Gastrocnemius medialis (tissue), 4 donors: ENCODE results near the gene ZBTB20. TPM values are rescaled to one million over a fixed set of nuclear protein-coding genes. Genes with fewer than 3 reads are reported as not detected.

Source experiments
- ATAC-seq, 2 donors: fragments of 150-250 bp; one replicate each; pipeline ENCODE4 v1.9.1; 2016
- DNase-seq, 2 donors: peaks; one replicate each; pipeline ENCODE4 v3.0.0-alpha.2; 2019
- H3K27ac ChIP-seq, 4 donors: fragments of 200-600 bp; sonication (generic); 1 replicate in 1 of 4; 2 replicates in 3 of 4; pipeline ENCODE4 v1.5.1; 2016 to 2018; ENCODE audit warnings: mild to moderate bottlenecking in 2 of 4, moderate library complexity in 1 of 4
- H3K27me3 ChIP-seq, 3 donors: fragments of 200-600 bp; sonication (generic) in 2 of 3; 1 replicate in 1 of 3; 2 replicates in 2 of 3; pipeline versions ENCODE4 v1.5.1 to v1.6.0; 2016 to 2019; ENCODE audit warnings: mild to moderate bottlenecking in 1 of 3, moderate library complexity in 1 of 3
- H3K36me3 ChIP-seq, 2 donors: fragments of 200-600 bp; sonication (generic) in 1 of 2; one replicate each; pipeline ENCODE4 v1.5.1; 2017 to 2018
- H3K4me1 ChIP-seq, 2 donors: fragments of 200-600 bp; sonication (generic) in 1 of 2; one replicate each; pipeline ENCODE4 v1.5.1; 2016 to 2017; ENCODE audit warnings: mild to moderate bottlenecking in 2 of 2
- H3K4me3 ChIP-seq, 4 donors: fragments of 200-600 bp; sonication (generic) in 3 of 4; 1 replicate in 1 of 4; 2 replicates in 3 of 4; pipeline ENCODE4 v1.5.1; 2016 to 2019; ENCODE audit warnings: mild to moderate bottlenecking in 2 of 4
- H3K9me3 ChIP-seq, 3 donors: fragments of 200-600 bp; sonication (generic) in 2 of 3; 1 replicate in 1 of 3; 2 replicates in 2 of 3; pipeline ENCODE4 v1.5.1; 2016 to 2019
- POLR2A ChIP-seq, 2 donors: fragments of 450-650 bp; IDR thresholded peaks; one replicate each; pipeline ENCODE4 v1.6.1; 2017; ENCODE audit warnings: antibody characterized with exemption in 2 of 2, mild to moderate bottlenecking in 2 of 2, moderate library complexity in 2 of 2
- in situ Hi-C, 4 donors: fragments of 200-750 bp; cut with MboI; loops; one replicate each; pipeline versions ENCODE4 v1.15.0 to v1.8.0; 2017; ENCODE audit warnings: low sequenced_read_pairs in 4 of 4
- intact Hi-C: fragments of 100-400 bp; cut with DNase I; formaldehyde crosslinking; loops from one replicate; pipeline ENCODE4 v1.15.1; 2023; ENCODE audit warnings: low total_unique reads
- total RNA-seq, 4 donors: library from RNA; depleted of rRNA; stranded (reverse); fragments of >200 nt; gene quantifications; one replicate each; pipeline versions ENCODE4 v1.1.0 to v1.2.3, GENCODE V29; 2016
- TF ChIP-seq, protein P1 (sequence below), 5 experiments: fragments of 450-650 bp in 3 of 5; fragments of 200-600 bp in 2 of 5; sonication (generic) in 2 of 5; IDR thresholded peaks in 4 of 5; conservative IDR thresholded peaks in 1 of 5; 1 replicate in 4 of 5; 2 replicates in 1 of 5; pipeline ENCODE4 v1.5.1; 2016 to 2019; ENCODE audit warnings: antibody characterized with exemption in 5 of 5, mild to moderate bottlenecking in 3 of 5, moderate library complexity in 3 of 5

The ZBTB20 gene
- total RNA-seq, 4 donors from 2014 or later: 47.6 to 86.5 (median 69.0) TPM

DNA sequence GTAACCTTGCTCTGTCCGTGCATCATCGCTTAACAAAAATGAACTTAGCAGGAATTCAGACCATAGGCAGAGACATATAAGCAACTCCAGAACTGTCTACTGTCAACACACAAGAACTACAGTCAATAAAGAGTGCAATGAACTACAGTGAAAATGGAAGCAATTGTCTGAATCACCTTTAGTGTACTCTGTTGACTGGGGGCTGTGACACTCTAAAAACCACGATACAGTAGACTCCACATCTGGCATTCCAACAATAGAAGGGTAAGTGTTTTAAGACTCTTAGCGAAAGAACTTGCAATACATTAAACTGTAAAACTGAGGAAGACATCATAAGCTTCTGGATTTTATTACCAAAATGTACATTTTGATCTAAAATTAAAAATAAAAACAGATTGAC lies 347.3 kb downstream of the ZBTB20 start:
- Histone ChIP-seq H3K4me3 (no peak overlapping the region), H3K27me3 (no peaks in the 10 kb centered on the region), H3K36me3 (no peaks in the 10 kb centered on the region), H3K9me3 (no peaks in the 10 kb centered on the region), H3K4me1 (peaks cover 0 to 10% of the 10 kb centered on the region in 2 donors), H3K27ac (no peak overlapping the region)
- intact Hi-C loops: no loop called here
- in situ Hi-C loops: no loop called here
- TF ChIP-seq POLR2A (IDR thresholded peaks at IDR 0.05): no peak
- TF ChIP-seq, protein P1, sequence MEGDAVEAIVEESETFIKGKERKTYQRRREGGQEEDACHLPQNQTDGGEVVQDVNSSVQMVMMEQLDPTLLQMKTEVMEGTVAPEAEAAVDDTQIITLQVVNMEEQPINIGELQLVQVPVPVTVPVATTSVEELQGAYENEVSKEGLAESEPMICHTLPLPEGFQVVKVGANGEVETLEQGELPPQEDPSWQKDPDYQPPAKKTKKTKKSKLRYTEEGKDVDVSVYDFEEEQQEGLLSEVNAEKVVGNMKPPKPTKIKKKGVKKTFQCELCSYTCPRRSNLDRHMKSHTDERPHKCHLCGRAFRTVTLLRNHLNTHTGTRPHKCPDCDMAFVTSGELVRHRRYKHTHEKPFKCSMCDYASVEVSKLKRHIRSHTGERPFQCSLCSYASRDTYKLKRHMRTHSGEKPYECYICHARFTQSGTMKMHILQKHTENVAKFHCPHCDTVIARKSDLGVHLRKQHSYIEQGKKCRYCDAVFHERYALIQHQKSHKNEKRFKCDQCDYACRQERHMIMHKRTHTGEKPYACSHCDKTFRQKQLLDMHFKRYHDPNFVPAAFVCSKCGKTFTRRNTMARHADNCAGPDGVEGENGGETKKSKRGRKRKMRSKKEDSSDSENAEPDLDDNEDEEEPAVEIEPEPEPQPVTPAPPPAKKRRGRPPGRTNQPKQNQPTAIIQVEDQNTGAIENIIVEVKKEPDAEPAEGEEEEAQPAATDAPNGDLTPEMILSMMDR (IDR thresholded peaks at IDR 0.05 in 4 of 5, conservative IDR thresholded peaks at IDR 0.05 in 1 of 5): no peak
- ATAC-seq (no peak), DNase-seq (no peak)

DNA sequence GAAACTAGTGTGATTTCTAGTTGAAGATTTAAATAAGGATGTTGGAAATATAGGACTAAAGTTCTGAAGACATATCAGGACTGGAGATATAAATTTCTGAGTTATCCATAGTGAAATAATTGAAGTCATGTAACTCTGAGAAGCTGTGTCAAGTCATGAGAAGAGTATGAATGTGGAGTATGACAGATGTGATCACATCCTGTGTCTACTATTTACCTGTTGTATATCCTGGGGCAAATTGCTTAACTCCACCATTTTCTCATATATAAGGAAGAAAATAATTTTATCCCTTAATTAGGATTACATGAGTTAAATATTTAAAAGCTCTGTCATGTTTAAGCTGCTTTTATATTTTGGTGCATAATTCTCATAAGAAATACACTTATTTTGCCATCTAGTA lies 350.3 kb downstream of the ZBTB20 start:
- Histone ChIP-seq H3K9me3 (no peaks in the 10 kb centered on the region), H3K4me1 (no peaks in the 10 kb centered on the region), H3K36me3 (no peaks in the 10 kb centered on the region), H3K27me3 (no peaks in the 10 kb centered on the region), H3K27ac (no peak overlapping the region), H3K4me3 (no peak overlapping the region)
- TF ChIP-seq POLR2A (IDR thresholded peaks at IDR 0.05): no peak
- TF ChIP-seq, protein P1 (IDR thresholded peaks at IDR 0.05 in 4 of 5, conservative IDR thresholded peaks at IDR 0.05 in 1 of 5): no peak
- ATAC-seq (no peak), DNase-seq (no peak)
- in situ Hi-C loops: no loop called here
- intact Hi-C loops: no loop called here

DNA sequence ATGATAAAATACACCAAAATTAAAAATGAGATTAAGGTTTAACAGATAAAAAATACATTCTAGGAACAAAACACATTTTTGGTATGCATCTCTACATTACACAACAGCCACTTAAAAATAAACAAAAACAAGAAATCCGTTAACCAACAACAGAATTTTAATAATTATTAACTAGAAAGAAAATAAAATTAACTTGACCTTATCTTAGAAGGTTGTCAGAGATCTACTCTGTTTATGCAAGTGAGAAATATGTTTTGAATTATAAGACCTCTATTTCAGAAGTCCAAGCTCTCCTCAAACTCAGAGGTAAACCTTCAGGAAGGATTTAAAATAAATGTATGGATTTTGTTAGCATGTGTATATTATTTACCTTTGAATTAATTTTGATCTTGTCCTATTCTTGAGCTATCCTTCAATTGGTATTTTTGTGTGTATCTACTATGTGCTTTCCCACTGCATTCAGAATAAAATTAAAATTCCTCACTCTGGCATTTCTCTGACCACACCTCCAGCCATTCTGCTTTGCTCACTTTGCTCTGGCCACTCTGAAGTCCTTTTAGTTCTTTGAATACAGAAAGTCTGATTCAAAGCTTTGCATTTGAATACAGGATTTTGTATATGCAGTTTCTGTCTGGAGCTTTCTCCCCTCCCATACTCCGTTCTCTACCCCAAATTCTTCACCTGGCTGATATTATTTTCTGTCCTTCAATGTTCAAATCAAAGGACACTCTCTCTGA lies 352.0 kb downstream of the ZBTB20 start:
- Histone ChIP-seq H3K27ac (no peak overlapping the region), H3K4me3 (no peak overlapping the region), H3K4me1 (peaks cover 0 to 4% of the 10 kb centered on the region in 2 donors), H3K9me3 (no peaks in the 10 kb centered on the region), H3K36me3 (no peaks in the 10 kb centered on the region), H3K27me3 (no peaks in the 10 kb centered on the region)
- TF ChIP-seq POLR2A (IDR thresholded peaks at IDR 0.05): no peak
- TF ChIP-seq, protein P1 (IDR thresholded peaks at IDR 0.05 in 4 of 5, conservative IDR thresholded peaks at IDR 0.05 in 1 of 5): no peak
- ATAC-seq: no peak
- in situ Hi-C loops: no loop called here
- intact Hi-C loops: no loop called here
- no peak for DNase-seq

DNA sequence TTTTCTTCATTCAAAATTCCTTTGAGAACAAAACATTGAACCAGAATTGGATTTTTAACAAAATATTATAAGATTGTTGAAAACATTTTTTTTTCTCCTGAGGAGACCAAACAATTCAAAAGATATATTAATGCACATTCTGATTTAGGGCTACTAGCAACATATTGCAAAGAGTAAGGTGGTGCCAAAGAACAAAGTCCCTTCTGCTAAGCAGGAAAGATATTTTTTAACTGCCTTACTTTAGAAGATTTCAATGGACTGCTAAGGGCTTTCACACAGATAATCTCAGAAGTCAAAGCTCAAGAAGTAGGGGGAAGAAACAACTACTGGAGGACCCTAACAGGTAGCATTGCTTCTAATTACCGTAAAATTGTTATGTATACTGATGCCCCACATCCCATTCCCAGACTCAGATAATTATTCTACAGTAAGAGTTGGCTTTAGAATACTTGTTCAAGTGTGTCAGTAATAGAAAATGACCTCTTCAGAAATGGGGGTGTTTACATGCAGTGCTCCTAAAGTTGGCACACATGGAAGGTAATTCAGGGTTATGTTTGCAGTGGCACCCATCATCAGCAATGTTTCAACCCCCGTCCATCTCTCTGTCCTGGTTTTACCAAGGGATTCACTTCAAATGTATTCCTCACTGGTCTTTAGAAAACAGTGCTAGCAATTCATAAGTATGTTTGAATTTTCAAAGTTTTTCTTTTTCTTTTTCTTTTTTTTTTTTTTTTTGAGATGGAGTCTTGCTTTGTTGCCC lies 354.7 kb downstream of the ZBTB20 start:
- Histone ChIP-seq H3K4me1 (peaks cover 0 to 4% of the 10 kb centered on the region in 2 donors), H3K36me3 (no peaks in the 10 kb centered on the region), H3K27ac (no peak overlapping the region), H3K27me3 (no peaks in the 10 kb centered on the region), H3K4me3 (no peak overlapping the region), H3K9me3 (no peaks in the 10 kb centered on the region)
- TF ChIP-seq, protein P1 (IDR thresholded peaks at IDR 0.05 in 4 of 5, conservative IDR thresholded peaks at IDR 0.05 in 1 of 5): no peak
- no peak for TF ChIP-seq POLR2A (IDR thresholded peaks at IDR 0.05)
- ATAC-seq (no peak), DNase-seq (no peak)
- intact Hi-C loops (no loop called here), in situ Hi-C loops (no loop called here)
